ENCODE data around the gene MRC1.

MRC1 gene

GRCh38 chr10:17808971-17809841 is at the start of gene MRC1:
Gene MRC1, plus strand, starts transcription at chr10:17809348. Its CDS starts 118 bp downstream, at chr10:17809466.
- DNase-seq: peak; percentile 46

GRCh38 chr10:17764142-17764541 is 45.0 kb upstream of the MRC1 start:
- no peak for DNase-seq

GRCh38 chr10:17765602-17766001 is 43.5 kb upstream of the MRC1 start:
- DNase-seq: no peak

- peak; percentile 57 for DNase-seq
Measured at GRCh38 chr10:17766731-17767130, 42.4 kb upstream of the MRC1 start.

- DNase-seq: peak; percentile 83
Measured at GRCh38 chr10:17768496-17768895, 40.7 kb upstream of the MRC1 start.

GRCh38 chr10:17768957-17769356 is 40.2 kb upstream of the MRC1 start:
- peak; percentile 44 for DNase-seq

GRCh38 chr10:17771017-17771416 is 38.1 kb upstream of the MRC1 start:
- DNase-seq: peak; percentile 85

GRCh38 chr10:17779784-17780183 is 29.4 kb upstream of the MRC1 start:
- DNase-seq: no peak

- DNase-seq: no peak
Measured at GRCh38 chr10:17780727-17781126, 28.4 kb upstream of the MRC1 start.

GRCh38 chr10:17781856-17782255 is 27.3 kb upstream of the MRC1 start:
- DNase-seq: no peak

- DNase-seq: no peak
Measured at GRCh38 chr10:17782921-17783665, 26.1 kb upstream of the MRC1 start.

- no peak for DNase-seq
Measured at GRCh38 chr10:17783751-17784150, 25.4 kb upstream of the MRC1 start.

GRCh38 chr10:17784688-17785087 is 24.5 kb upstream of the MRC1 start:
- peak; percentile 67 for DNase-seq

GRCh38 chr10:17785276-17785930 is 23.7 kb upstream of the MRC1 start:
- peak; percentile 94 for DNase-seq

- DNase-seq: no peak
Measured at GRCh38 chr10:17787087-17787961, 21.8 kb upstream of the MRC1 start.

- no peak for DNase-seq
Measured at GRCh38 chr10:17788646-17789045, 20.5 kb upstream of the MRC1 start.

GRCh38 chr10:17789396-17789795 is 19.8 kb upstream of the MRC1 start:
- no peak for DNase-seq

- DNase-seq: peak; percentile 81
Measured at GRCh38 chr10:17790651-17791050, 18.5 kb upstream of the MRC1 start.

- DNase-seq: no peak
Measured at GRCh38 chr10:17792991-17793390, 16.2 kb upstream of the MRC1 start.

GRCh38 chr10:17793823-17794644 is 15.1 kb upstream of the MRC1 start:
- no peak for DNase-seq

GRCh38 chr10:17795083-17795482 is 14.1 kb upstream of the MRC1 start:
- DNase-seq: no peak

Data from inflammatory macrophage treated with lipopolysaccharide for 4 hours (primary cell).